Stomach (tissue), 9 donors: Measurements from ENCODE around the gene CRIM1. TPM values are rescaled to one million over a fixed set of nuclear protein-coding genes. Genes with fewer than 3 reads are reported as not detected.

Source experiments
- DNase-seq, 2 donors: peaks; one replicate each; pipeline versions ENCODE4 v3.0.0 to v3.0.0-alpha.2; 2013 to 2019
- H3K27ac ChIP-seq, 5 donors: fragments of 200-600 bp in 4 of 5; sonication (generic) in 4 of 5; one replicate each; pipeline ENCODE4 v1.5.1; 2013 to 2019; ENCODE audit warnings: mild to moderate bottlenecking in 1 of 5, moderate library complexity in 1 of 5
- H3K27me3 ChIP-seq, 3 donors: fragments of 200-600 bp; sonication (generic); one replicate each; pipeline ENCODE4 v1.5.1; 2017 to 2019; ENCODE audit warnings: mixed run types in 1 of 3
- H3K36me3 ChIP-seq, 4 donors: fragments of 200-600 bp; sonication (generic); 1 replicate in 3 of 4; 2 replicates in 1 of 4; pipeline ENCODE4 v1.5.1; 2016 to 2019
- H3K4me1 ChIP-seq, 4 donors: fragments of 200-600 bp; sonication (generic); one replicate each; pipeline ENCODE4 v1.5.1; 2016 to 2019
- H3K4me3 ChIP-seq, 4 donors: fragments of 200-600 bp; sonication (generic) in 3 of 4; one replicate each; pipeline ENCODE4 v1.5.1; 2016 to 2019; ENCODE audit warnings: mild to moderate bottlenecking in 1 of 4
- H3K9me3 ChIP-seq, 4 donors: fragments of 200-600 bp; sonication (generic); one replicate each; pipeline ENCODE4 v1.5.1; 2016 to 2019
- CTCF ChIP-seq, 7 experiments: fragments of 450-650 bp in 4 of 7; fragments of 200-600 bp in 3 of 7; sonication (generic) in 3 of 7; IDR thresholded peaks; one replicate each; pipeline ENCODE4 v1.5.1; 2016 to 2019; ENCODE audit warnings: antibody characterized with exemption in 7 of 7, control low read depth in 2 of 7, mild to moderate bottlenecking in 1 of 7
- EP300 ChIP-seq: sonication (generic); formaldehyde crosslinking; IDR thresholded peaks from one replicate; pipeline ENCODE4 v1.6.1; 2017; ENCODE audit warnings: antibody characterized with exemption
- POLR2A ChIP-seq, 4 donors: fragments of 450-650 bp; IDR thresholded peaks; one replicate each; pipeline ENCODE4 v1.6.1; 2016; ENCODE audit warnings: antibody characterized with exemption in 4 of 4, control low read depth in 2 of 4, mild to moderate bottlenecking in 1 of 4, moderate library complexity in 1 of 4
- POLR2AphosphoS5 ChIP-seq, 3 donors: sonication (generic); formaldehyde crosslinking; IDR thresholded peaks; one replicate each; pipeline ENCODE4 v1.6.1; 2016; ENCODE audit warnings: antibody characterized with exemption in 3 of 3
- WGBS, 5 donors: extraction: QIAGEN DNeasy Blood & Tissue Kit in 3 of 5; methylation state at CpG; one replicate each; pipeline versions ENCODE4 v1.1.5 to v1.1.7; 2013 to 2018; 5-methylcytosine and 5-hydroxymethylcytosine counted together
- intact Hi-C: fragments of 100-400 bp; cut with DNase I; formaldehyde crosslinking; loops from one replicate; pipeline ENCODE4 v1.15.1; 2023; ENCODE audit warnings: low total_unique reads
- polyA plus RNA-seq, 3 donors: library from polyadenylated mRNA; stranded (reverse); fragments of 200-250 nt; gene quantifications; one replicate each; pipeline ENCODE4 v1.2.3, GENCODE V29; 2013
- total RNA-seq, 5 donors: library from RNA; depleted of rRNA; stranded (reverse); fragments of >200 nt; gene quantifications; one replicate each; pipeline versions ENCODE4 v1.1.0 to v1.2.3, GENCODE V29; 2014 to 2016
- donor health status: healthy with polysubstance abuse.
- donor health status: Bipolar disorder and iron deficiency.
- donor health status: healthy.

Gene CRIM1
- total and polyA plus RNA-seq, 8 donors = 3.1 to 158 (median 50.7) TPM

GRCh38 chr2:36582538-36582937, 227.0 kb downstream of the CRIM1 start:
- Histone ChIP-seq H3K4me3 (no peak overlapping the region), H3K27me3 (no peaks in the 10 kb centered on the region), H3K9me3 (no peaks in the 10 kb centered on the region), H3K27ac (no peak overlapping the region), H3K36me3 (peaks cover 28 to 98% (median 87%) of the 10 kb centered on the region in 4 donors), H3K4me1 (peaks cover 0 to 18% (median 10%) of the 10 kb centered on the region in 4 donors)
- 89 to 93% (median 90%) methylated on average over 5 of the region's 5 CpGs for WGBS, 5 donors
- intact Hi-C loops = no loop called here
- DNase-seq = no peak
- no peak for TF ChIP-seq EP300
- TF ChIP-seq CTCF (IDR thresholded peaks at IDR 0.05) = no peak
- TF ChIP-seq POLR2AphosphoS5 (IDR thresholded peaks at IDR 0.05) = no peak
- TF ChIP-seq POLR2A (IDR thresholded peaks at IDR 0.05) = no peak

GRCh38 chr2:36582951-36583350, 227.4 kb downstream of the CRIM1 start:
- intact Hi-C loops = no loop called here

GRCh38 chr2:36584148-36584794, 228.7 kb downstream of the CRIM1 start:
- Histone ChIP-seq H3K9me3 (no peaks in the 10 kb centered on the region), H3K27me3 (no peaks in the 10 kb centered on the region), H3K4me1 (peaks cover 0 to 15% (median 7%) of the 10 kb centered on the region in 4 donors), H3K27ac (no peak overlapping the region), H3K36me3 (peaks cover 17 to 96% (median 81%) of the 10 kb centered on the region in 4 donors), H3K4me3 (no peak overlapping the region)
- TF ChIP-seq EP300 (no peak), CTCF (IDR thresholded peaks at IDR 0.05) (no peak), POLR2A (IDR thresholded peaks at IDR 0.05) (no peak), POLR2AphosphoS5 (IDR thresholded peaks at IDR 0.05) (no peak)
- DNase-seq = no peak
- WGBS, 5 donors = 83 to 97% (median 93%) methylated on average over 1 of the region's 1 CpG
- intact Hi-C loops = no loop called here

More at GRCh38 chr2:36582951-36583350, 227.4 kb downstream of the CRIM1 start:
- H3K27ac ChIP-seq = no peak overlapping the region
- WGBS, 5 donors = 63 to 85% (median 81%) methylated on average over 3 of the region's 3 CpGs
- no peak overlapping the region for H3K4me3 ChIP-seq
- no peaks in the 10 kb centered on the region for H3K9me3 ChIP-seq
- TF ChIP-seq CTCF (IDR thresholded peaks at IDR 0.05) (no peak), POLR2AphosphoS5 (IDR thresholded peaks at IDR 0.05) (no peak), EP300 (no peak), POLR2A (IDR thresholded peaks at IDR 0.05) (no peak)
- DNase-seq = no peak
- peaks cover 28 to 98% (median 85%) of the 10 kb centered on the region in 4 donors for H3K36me3 ChIP-seq
- H3K4me1 ChIP-seq = peaks cover 0 to 18% (median 10%) of the 10 kb centered on the region in 4 donors
- H3K27me3 ChIP-seq = no peaks in the 10 kb centered on the region

GRCh38 chr2:36586672-36587071, 231.1 kb downstream of the CRIM1 start:
- H3K27me3 ChIP-seq = no peaks in the 10 kb centered on the region
- peaks cover 5 to 80% (median 69%) of the 10 kb centered on the region in 4 donors for H3K36me3 ChIP-seq
- TF ChIP-seq POLR2AphosphoS5 (IDR thresholded peaks at IDR 0.05) (no peak), POLR2A (IDR thresholded peaks at IDR 0.05) (no peak)
- no peak overlapping the region for H3K27ac ChIP-seq
- DNase-seq = no peak
- no peak overlapping the region for H3K4me3 ChIP-seq
- no peaks in the 10 kb centered on the region for H3K9me3 ChIP-seq
- intact Hi-C loops = no loop called here
- 94 to 99% (median 97%) methylated on average over 6 of the region's 6 CpGs for WGBS, 5 donors
- peaks cover 0 to 21% (median 6%) of the 10 kb centered on the region in 4 donors for H3K4me1 ChIP-seq

- H3K36me3 ChIP-seq = peaks cover 5 to 76% (median 66%) of the 10 kb centered on the region in 4 donors
- H3K27me3 ChIP-seq = no peaks in the 10 kb centered on the region
- no peak overlapping the region for H3K4me3 ChIP-seq
- H3K9me3 ChIP-seq = no peaks in the 10 kb centered on the region
- intact Hi-C loops = no loop called here
- TF ChIP-seq POLR2A (IDR thresholded peaks at IDR 0.05) (no peak), CTCF (IDR thresholded peaks at IDR 0.05) (no peak), EP300 (no peak), POLR2AphosphoS5 (IDR thresholded peaks at IDR 0.05) (no peak)
- peak in 1 of 2 donors; percentile 36 for DNase-seq
- H3K4me1 ChIP-seq = peaks cover 0 to 23% (median 6%) of the 10 kb centered on the region in 4 donors
- H3K27ac ChIP-seq = no peak overlapping the region
- WGBS, 5 donors = 86 to 97% (median 92%) methylated on average over 1 of the region's 1 CpG
Observed at GRCh38 chr2:36587101-36587500, 231.5 kb downstream of the CRIM1 start.
